ENCODE measurements around the gene MPV17. TPM values are rescaled to one million over a fixed set of nuclear protein-coding genes. Genes with fewer than 3 reads are reported as not detected.
A peak's percentile ranks its signal among the peaks of the same experiment; 100 is the strongest.
"Not testable (repeated sequence)": the region's sequence is repeated elsewhere in the genome, so short reads cannot be mapped to it uniquely, and the experiment has no call there.

Gene MPV17
- total RNA-seq, 3 donors from 2014 or later, result 72.8 to 95.1 (median 79.4) TPM

DNA sequence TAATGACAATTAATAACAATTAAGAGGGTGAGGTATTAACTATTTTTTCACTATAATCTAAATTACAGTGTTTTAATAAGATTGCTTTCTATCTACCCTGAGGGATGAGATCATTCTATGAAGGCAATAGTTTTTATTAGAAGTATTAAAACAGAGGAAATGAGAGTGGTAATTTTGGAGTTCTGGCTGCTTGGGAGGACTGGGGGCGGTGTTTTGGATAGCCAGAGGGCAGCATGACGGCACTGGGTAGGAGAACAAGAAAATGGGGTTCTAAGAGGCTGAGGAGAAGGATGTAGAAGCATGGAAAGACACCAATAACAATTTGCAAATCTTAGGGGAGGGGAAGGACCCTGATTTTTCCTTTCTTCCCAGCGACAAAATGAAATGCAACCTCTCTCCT is 52.8 kb downstream of the MPV17 start:
- Histone ChIP-seq H3K27me3 (peaks cover 0 to 8% of the 10 kb centered on the region in 2 donors), H3K9me3 (no peaks in the 10 kb centered on the region), H3K4me1 (no peaks in the 10 kb centered on the region), H3K27ac (no peak overlapping the region), H3K36me3 (no peaks in the 10 kb centered on the region), H3K4me3 (no peak overlapping the region)
- intact Hi-C loops (cut with DNase I; ENCODE audit: low total_unique reads), result no loop called here
- TF ChIP-seq, protein P1, sequence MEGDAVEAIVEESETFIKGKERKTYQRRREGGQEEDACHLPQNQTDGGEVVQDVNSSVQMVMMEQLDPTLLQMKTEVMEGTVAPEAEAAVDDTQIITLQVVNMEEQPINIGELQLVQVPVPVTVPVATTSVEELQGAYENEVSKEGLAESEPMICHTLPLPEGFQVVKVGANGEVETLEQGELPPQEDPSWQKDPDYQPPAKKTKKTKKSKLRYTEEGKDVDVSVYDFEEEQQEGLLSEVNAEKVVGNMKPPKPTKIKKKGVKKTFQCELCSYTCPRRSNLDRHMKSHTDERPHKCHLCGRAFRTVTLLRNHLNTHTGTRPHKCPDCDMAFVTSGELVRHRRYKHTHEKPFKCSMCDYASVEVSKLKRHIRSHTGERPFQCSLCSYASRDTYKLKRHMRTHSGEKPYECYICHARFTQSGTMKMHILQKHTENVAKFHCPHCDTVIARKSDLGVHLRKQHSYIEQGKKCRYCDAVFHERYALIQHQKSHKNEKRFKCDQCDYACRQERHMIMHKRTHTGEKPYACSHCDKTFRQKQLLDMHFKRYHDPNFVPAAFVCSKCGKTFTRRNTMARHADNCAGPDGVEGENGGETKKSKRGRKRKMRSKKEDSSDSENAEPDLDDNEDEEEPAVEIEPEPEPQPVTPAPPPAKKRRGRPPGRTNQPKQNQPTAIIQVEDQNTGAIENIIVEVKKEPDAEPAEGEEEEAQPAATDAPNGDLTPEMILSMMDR (IDR thresholded peaks at IDR 0.05), result no peak
- TF ChIP-seq POLR2A (IDR thresholded peaks at IDR 0.05), result no peak
- no peak for TF ChIP-seq POLR2AphosphoS5 (IDR thresholded peaks at IDR 0.05)
- no peak for DNase-seq (ENCODE audit: low spot score in 2 of 2)

- H3K9me3 ChIP-seq; intact Hi-C loops (cut with DNase I; ENCODE audit: low total_unique reads); H3K4me3 ChIP-seq; DNase-seq (ENCODE audit: low spot score in 2 of 2); H3K27ac ChIP-seq; H3K36me3 ChIP-seq: not testable (repeated sequence)
- Histone ChIP-seq H3K27me3 (peaks cover 0 to 26% of the 10 kb centered on the region in 2 donors), H3K4me1 (peaks cover 8 to 12% of the 10 kb centered on the region in 2 donors)
Measured at GRCh38 chr2:27268296-27268695, 54.6 kb downstream of the MPV17 start.

DNA sequence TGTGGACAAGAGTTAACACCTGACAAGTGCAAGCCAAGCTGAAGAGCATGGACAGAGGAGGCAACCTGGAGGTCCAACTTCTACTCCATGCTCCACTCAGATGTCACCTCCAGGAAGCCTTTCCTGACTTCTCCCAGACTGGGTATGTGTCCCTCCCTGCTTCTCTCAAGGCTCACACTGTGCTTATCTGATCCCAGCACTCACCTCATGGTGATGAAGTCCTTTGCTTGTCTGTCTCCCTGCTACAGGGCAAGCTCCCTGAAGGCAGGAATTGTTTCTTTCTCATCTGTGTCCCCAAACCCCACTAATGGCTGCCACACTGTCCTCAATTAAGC is 57.4 kb downstream of the MPV17 start:
- no peak for TF ChIP-seq POLR2AphosphoS5 (IDR thresholded peaks at IDR 0.05)
- no peak for TF ChIP-seq POLR2A (IDR thresholded peaks at IDR 0.05)
- TF ChIP-seq, protein P1 (IDR thresholded peaks at IDR 0.05), result no peak
- no peak overlapping the region for H3K4me3 ChIP-seq

GRCh38 chr2:27264753-27265535 is 58.0 kb downstream of the MPV17 start:
- intact Hi-C loops (cut with DNase I; ENCODE audit: low total_unique reads), result no loop called here
- DNase-seq (ENCODE audit: low spot score in 2 of 2), result no peak

More for the DNA sequence above, 57.4 kb downstream of the MPV17 start:
- no peaks in the 10 kb centered on the region for H3K36me3 ChIP-seq
- no peak overlapping the region for H3K27ac ChIP-seq
- intact Hi-C loops (cut with DNase I; ENCODE audit: low total_unique reads), result no loop called here
- peaks cover 11 to 54% of the 10 kb centered on the region in 2 donors for H3K27me3 ChIP-seq
- peaks cover 16 to 23% of the 10 kb centered on the region in 2 donors for H3K4me1 ChIP-seq
- no peak for DNase-seq (ENCODE audit: low spot score in 2 of 2)
- H3K9me3 ChIP-seq, result no peaks in the 10 kb centered on the region

GRCh38 chr2:27264253-27264752 is 58.6 kb downstream of the MPV17 start:
- no peak for DNase-seq (ENCODE audit: low spot score in 2 of 2)

More at GRCh38 chr2:27264753-27265535, 58.0 kb downstream of the MPV17 start:
- Histone ChIP-seq H3K36me3 (no peaks in the 10 kb centered on the region), H3K27me3 (peaks cover 11 to 54% of the 10 kb centered on the region in 2 donors), H3K4me3 (peak overlapping the region; percentile 15 to 79 (median 59)), H3K9me3 (no peaks in the 10 kb centered on the region), H3K4me1 (peaks cover 16 to 23% of the 10 kb centered on the region in 2 donors), H3K27ac (no peak overlapping the region)
- TF ChIP-seq, protein P1 (IDR thresholded peaks at IDR 0.05), result peak in 1 of 3 donors; percentile 18
- no peak for TF ChIP-seq POLR2A (IDR thresholded peaks at IDR 0.05)

More at GRCh38 chr2:27264253-27264752, 58.6 kb downstream of the MPV17 start:
- peaks cover 11 to 59% of the 10 kb centered on the region in 2 donors for H3K27me3 ChIP-seq
- H3K27ac ChIP-seq, result no peak overlapping the region
- no peaks in the 10 kb centered on the region for H3K9me3 ChIP-seq
- peak overlapping the region; percentile 15 to 79 (median 59) for H3K4me3 ChIP-seq
- TF ChIP-seq POLR2AphosphoS5 (IDR thresholded peaks at IDR 0.05) (no peak), POLR2A (IDR thresholded peaks at IDR 0.05) (no peak)
- TF ChIP-seq, protein P1 (IDR thresholded peaks at IDR 0.05), result no peak
- intact Hi-C loops (cut with DNase I; ENCODE audit: low total_unique reads), result no loop called here
- H3K36me3 ChIP-seq, result no peaks in the 10 kb centered on the region
- H3K4me1 ChIP-seq, result peaks cover 16 to 23% of the 10 kb centered on the region in 2 donors

Data from breast epithelium (tissue), 4 donors.